Adrenal gland (tissue), 12 donors: ENCODE results near the gene MYO5B. TPM values are rescaled to one million over a fixed set of nuclear protein-coding genes. Genes with fewer than 3 reads are reported as not detected.

ENCODE experiments used
- DNase-seq, 7 donors: peaks; one replicate each; pipeline ENCODE4 v3.0.0-alpha.2; 2019 to 2020
- H3K27ac ChIP-seq, 5 donors: fragments of 200-600 bp; sonication (generic) in 4 of 5; 1 replicate in 3 of 5; 2 replicates in 2 of 5; pipeline versions ENCODE4 v1.5.1 to v1.8.0; 2016 to 2020; ENCODE audit warnings: mild to moderate bottlenecking in 1 of 5
- H3K27me3 ChIP-seq: fragments of 200-600 bp; 2 replicates; pipeline ENCODE4 v1.8.0; 2021
- H3K36me3 ChIP-seq, 2 donors: fragments of 200-600 bp; replicated peaks in 1 of 2; 1 replicate in 1 of 2; 2 replicates in 1 of 2; pipeline versions ENCODE4 v1.5.1 to v1.8.0; 2018 to 2022
- H3K4me1 ChIP-seq, 2 donors: fragments of 200-600 bp; replicated peaks in 1 of 2; 1 replicate in 1 of 2; 2 replicates in 1 of 2; pipeline versions ENCODE4 v1.5.1 to v1.8.0; 2018 to 2021
- H3K4me3 ChIP-seq, 4 donors: fragments of 200-600 bp; sonication (generic) in 3 of 4; one replicate each; pipeline ENCODE4 v1.5.1; 2016 to 2018
- H3K9me3 ChIP-seq, 3 donors: fragments of 200-600 bp; sonication (generic) in 1 of 3; replicated peaks in 1 of 3; 1 replicate in 2 of 3; 2 replicates in 1 of 3; pipeline versions ENCODE4 v1.5.1 to v1.8.0; 2016 to 2021
- POLR2A ChIP-seq, 2 donors: fragments of 450-650 bp; IDR thresholded peaks; one replicate each; pipeline ENCODE4 v1.6.1; 2017; ENCODE audit warnings: antibody characterized with exemption in 2 of 2, mild to moderate bottlenecking in 2 of 2, moderate library complexity in 1 of 2
- WGBS, 4 donors: extraction: QIAGEN DNeasy Blood & Tissue Kit in 2 of 4; methylation state at CpG; one replicate each; pipeline versions ENCODE4 v1.1.5 to v1.1.7; 2013 to 2017; 5-methylcytosine and 5-hydroxymethylcytosine counted together
- intact Hi-C, 2 donors: fragments of 100-400 bp; cut with DNase I; formaldehyde crosslinking; loops; one replicate each; pipeline versions ENCODE4 v1.14.1 to v1.15.0; 2022 to 2023
- polyA plus RNA-seq, 3 donors: library from polyadenylated mRNA; stranded (reverse); fragments of 200-250 nt in 2 of 3; fragments of 350-450 nt in 1 of 3; fragmentation: Illumina TruSeq in 1 of 3; extraction: RNeasy Lipid Tissue Mini Kit (QIAGEN cat#74804) in 1 of 3; gene quantifications; one replicate each; pipeline ENCODE4 v1.2.3, GENCODE V29; 2013 to 2014
- total RNA-seq, 9 donors: library from RNA; depleted of rRNA in 4 of 9; stranded (reverse); fragments of >200 nt in 4 of 9; fragments of 120-200 nt in 1 of 9; fragmentation: NEBNext Ultra II Directional in 1 of 9; extraction: Animal tissue kit (Norgen Biotek cat#: 25700) in 1 of 9; gene quantifications; one replicate each; pipeline versions ENCODE4 v1.1.0 to v1.2.4, GENCODE V29; 2013 to 2023
- TF ChIP-seq, protein P1 (sequence below), 6 experiments: fragments of 450-650 bp in 4 of 6; fragments of 200-600 bp in 2 of 6; sonication (generic) in 1 of 6; IDR thresholded peaks; 1 replicate in 5 of 6; 2 replicates in 1 of 6; pipeline versions ENCODE4 v1.5.1 to v1.8.0; 2016 to 2021; ENCODE audit warnings: antibody characterized with exemption in 6 of 6, mild to moderate bottlenecking in 2 of 6, moderate library complexity in 1 of 6
- donor health status: healthy with polysubstance abuse.
- donor health status: Bipolar disorder and iron deficiency.
- donor health status: DM: yes; HTN: yes; CAD: no.
- donor health status: DM: no; HTN: no; CAD: no.
- donor health status: DM: no; HTN: no; CAD: no.
- donor health status: DM: yes; HTN: yes; CAD: no.

Gene MYO5B
- total and polyA plus RNA-seq, 12 donors, result 0.61 to 9.3 (median 2.9) TPM

GRCh38 chr18:49857708-49858107 is 337.2 kb downstream of the MYO5B start:
- no peak for TF ChIP-seq POLR2A (IDR thresholded peaks at IDR 0.05)
- TF ChIP-seq, protein P1, sequence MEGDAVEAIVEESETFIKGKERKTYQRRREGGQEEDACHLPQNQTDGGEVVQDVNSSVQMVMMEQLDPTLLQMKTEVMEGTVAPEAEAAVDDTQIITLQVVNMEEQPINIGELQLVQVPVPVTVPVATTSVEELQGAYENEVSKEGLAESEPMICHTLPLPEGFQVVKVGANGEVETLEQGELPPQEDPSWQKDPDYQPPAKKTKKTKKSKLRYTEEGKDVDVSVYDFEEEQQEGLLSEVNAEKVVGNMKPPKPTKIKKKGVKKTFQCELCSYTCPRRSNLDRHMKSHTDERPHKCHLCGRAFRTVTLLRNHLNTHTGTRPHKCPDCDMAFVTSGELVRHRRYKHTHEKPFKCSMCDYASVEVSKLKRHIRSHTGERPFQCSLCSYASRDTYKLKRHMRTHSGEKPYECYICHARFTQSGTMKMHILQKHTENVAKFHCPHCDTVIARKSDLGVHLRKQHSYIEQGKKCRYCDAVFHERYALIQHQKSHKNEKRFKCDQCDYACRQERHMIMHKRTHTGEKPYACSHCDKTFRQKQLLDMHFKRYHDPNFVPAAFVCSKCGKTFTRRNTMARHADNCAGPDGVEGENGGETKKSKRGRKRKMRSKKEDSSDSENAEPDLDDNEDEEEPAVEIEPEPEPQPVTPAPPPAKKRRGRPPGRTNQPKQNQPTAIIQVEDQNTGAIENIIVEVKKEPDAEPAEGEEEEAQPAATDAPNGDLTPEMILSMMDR (IDR thresholded peaks at IDR 0.05), result no peak
- DNase-seq, result no peak
- Histone ChIP-seq H3K36me3 (no peaks in the 10 kb centered on the region), H3K27me3 (no peaks in the 10 kb centered on the region), H3K9me3 (no peaks in the 10 kb centered on the region), H3K4me1 (no peaks in the 10 kb centered on the region), H3K27ac (no peak overlapping the region), H3K4me3 (no peak overlapping the region)
- WGBS, 4 donors, result 74 to 87% (median 81%) methylated on average over 3 of the region's 3 CpGs
- intact Hi-C loops, result loop anchor here (2.0 to 10.0 kb wide), 3 partner anchors 299 to 347 kb away; no protein-coding TSS in a partner anchor

DNA sequence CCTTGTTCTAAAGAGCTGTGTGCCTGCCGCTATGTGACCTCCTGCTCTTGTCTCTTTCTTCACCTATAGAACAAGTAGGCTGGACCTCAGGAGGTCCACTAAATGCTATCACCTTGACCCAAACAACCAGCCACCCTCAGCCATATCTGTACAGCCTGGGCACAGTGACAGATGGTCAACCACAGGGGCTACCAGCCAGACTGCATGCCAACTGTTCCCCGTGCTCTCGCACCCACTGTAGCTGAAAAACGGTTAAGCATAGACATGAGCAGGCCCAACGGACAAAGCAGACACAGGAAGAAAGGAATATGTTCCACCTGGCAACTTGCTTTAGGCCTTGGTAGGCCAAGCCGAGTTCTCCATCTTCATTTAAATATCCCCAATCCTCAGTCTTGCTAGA is 338.5 kb downstream of the MYO5B start:
- no peak overlapping the region for H3K4me3 ChIP-seq
- no peak overlapping the region for H3K27ac ChIP-seq
- no peak for TF ChIP-seq POLR2A (IDR thresholded peaks at IDR 0.05)
- TF ChIP-seq, protein P1 (IDR thresholded peaks at IDR 0.05), result no peak
- H3K9me3 ChIP-seq, result no peaks in the 10 kb centered on the region
- H3K27me3 ChIP-seq, result no peaks in the 10 kb centered on the region
- WGBS, 4 donors, result 82 to 94% (median 88%) methylated on average over 6 of the region's 6 CpGs
- no peak for DNase-seq
- H3K4me1 ChIP-seq, result no peaks in the 10 kb centered on the region
- intact Hi-C loops, result loop anchor here in 1 of 2 donors (10.0 kb wide), 1 partner anchor 342 kb away; no protein-coding TSS in a partner anchor
- H3K36me3 ChIP-seq, result no peaks in the 10 kb centered on the region

DNA sequence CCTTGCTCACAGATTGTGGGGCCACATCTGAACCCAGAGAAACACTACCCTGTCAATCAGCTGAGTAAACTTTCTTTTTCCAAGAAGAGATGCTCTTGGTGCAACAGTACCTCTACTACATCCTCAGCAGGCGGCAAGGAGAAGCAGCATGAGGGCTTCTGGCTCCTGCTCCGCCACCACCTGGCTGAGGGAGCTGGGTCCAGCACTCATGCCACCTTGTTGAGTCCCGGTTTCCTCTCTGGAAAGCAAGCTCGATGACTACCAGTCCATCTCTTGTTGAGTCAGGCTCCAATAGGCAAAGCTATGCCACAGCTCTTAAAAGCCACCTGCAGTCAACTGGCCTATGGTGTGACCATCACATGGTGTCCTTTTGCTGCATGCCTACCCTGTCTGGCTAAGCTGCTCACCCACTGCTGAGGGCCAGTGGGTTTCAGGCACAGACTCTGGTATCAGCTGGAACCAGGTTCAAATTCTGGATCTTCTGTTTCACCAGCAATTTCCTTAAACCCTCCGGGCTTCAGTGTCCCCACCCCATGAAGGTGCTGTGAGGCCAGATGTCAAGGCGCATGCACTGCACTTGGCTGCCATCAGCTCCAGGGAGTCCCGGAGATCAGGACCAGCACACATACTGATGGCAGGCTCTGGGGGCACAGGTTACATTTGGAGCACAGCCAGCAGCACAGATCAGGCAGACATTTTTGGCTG is 339.1 kb downstream of the MYO5B start:
- no peak for TF ChIP-seq POLR2A (IDR thresholded peaks at IDR 0.05)
- TF ChIP-seq, protein P1 (IDR thresholded peaks at IDR 0.05), result no peak
- Histone ChIP-seq H3K4me1 (no peaks in the 10 kb centered on the region), H3K9me3 (no peaks in the 10 kb centered on the region), H3K36me3 (no peaks in the 10 kb centered on the region), H3K27ac (no peak overlapping the region), H3K27me3 (no peaks in the 10 kb centered on the region), H3K4me3 (no peak overlapping the region)
- 75 to 94% (median 86%) methylated on average over 4 to 7 of the region's 7 CpGs for WGBS, 4 donors
- intact Hi-C loops, result loop anchor here in 1 of 2 donors (10.0 kb wide), 1 partner anchor 341 kb away; no protein-coding TSS in a partner anchor
- no peak for DNase-seq

- Histone ChIP-seq H3K9me3 (no peaks in the 10 kb centered on the region), H3K4me3 (no peak overlapping the region), H3K27ac (no peak overlapping the region), H3K27me3 (no peaks in the 10 kb centered on the region), H3K4me1 (no peaks in the 10 kb centered on the region), H3K36me3 (no peaks in the 10 kb centered on the region)
- intact Hi-C loops, result loop anchor here in 1 of 2 donors (10.0 kb wide), 1 partner anchor 340 kb away; no protein-coding TSS in a partner anchor
- no peak for DNase-seq
- TF ChIP-seq, protein P1 (IDR thresholded peaks at IDR 0.05), result no peak
- 78 to 97% (median 89%) methylated on average over 3 of the region's 3 CpGs for WGBS, 4 donors
Measured at GRCh38 chr18:49854681-49855080, 340.3 kb downstream of the MYO5B start.
